T1000 (cell line): ENCODE measurements around the gene FAM219A.

ENCODE experiments used
- DNase-seq: peaks from one replicate; lab custom pipeline; 2025; ENCODE audit warnings: mixed read lengths; lab: John Stamatoyannopoulos, UW

FAM219A gene

GRCh38 chr9:34400686-34401602 is 57.4 kb downstream of the FAM219A start:
- DNase-seq, result no peak

- no peak for DNase-seq
Observed at GRCh38 chr9:34400275-34400674, 58.1 kb downstream of the FAM219A start.

GRCh38 chr9:34399729-34400128 is 58.6 kb downstream of the FAM219A start:
- DNase-seq, result no peak

- DNase-seq, result no peak
Observed at GRCh38 chr9:34398875-34399274, 59.5 kb downstream of the FAM219A start.

GRCh38 chr9:34396276-34397214 is 61.8 kb downstream of the FAM219A start:
- DNase-seq, result no peak

GRCh38 chr9:34392511-34392910 is 65.9 kb downstream of the FAM219A start:
- no peak for DNase-seq

- no peak for DNase-seq
Observed at GRCh38 chr9:34387239-34387638, 71.1 kb downstream of the FAM219A start.

- DNase-seq, result no peak
Observed at GRCh38 chr9:34386656-34387055, 71.7 kb downstream of the FAM219A start.

GRCh38 chr9:34385561-34386230 is 72.7 kb downstream of the FAM219A start:
- no peak for DNase-seq

GRCh38 chr9:34384368-34385165 is 73.8 kb downstream of the FAM219A start:
- DNase-seq, result no peak

- DNase-seq, result no peak
Observed at GRCh38 chr9:34383904-34384303, 74.5 kb downstream of the FAM219A start.

GRCh38 chr9:34382879-34383278 is 75.5 kb downstream of the FAM219A start:
- no peak for DNase-seq

GRCh38 chr9:34382054-34382453 is 76.3 kb downstream of the FAM219A start:
- no peak for DNase-seq

- DNase-seq, result no peak
Observed at GRCh38 chr9:34381323-34381722, 77.0 kb downstream of the FAM219A start.

- peak; percentile 30 for DNase-seq
Observed at GRCh38 chr9:34380511-34381315, 77.7 kb downstream of the FAM219A start.

- DNase-seq, result no peak
Observed at GRCh38 chr9:34380034-34380510, 78.3 kb downstream of the FAM219A start.

GRCh38 chr9:34379334-34380033 is 78.9 kb downstream of the FAM219A start:
- peak; percentile 65 for DNase-seq

- no peak for DNase-seq
Observed at GRCh38 chr9:34378376-34379060, 79.9 kb downstream of the FAM219A start.

GRCh38 chr9:34377404-34377746 is 81.0 kb downstream of the FAM219A start:
- no peak for DNase-seq
